ENCODE data around the gene MCRIP2.

DNA sequence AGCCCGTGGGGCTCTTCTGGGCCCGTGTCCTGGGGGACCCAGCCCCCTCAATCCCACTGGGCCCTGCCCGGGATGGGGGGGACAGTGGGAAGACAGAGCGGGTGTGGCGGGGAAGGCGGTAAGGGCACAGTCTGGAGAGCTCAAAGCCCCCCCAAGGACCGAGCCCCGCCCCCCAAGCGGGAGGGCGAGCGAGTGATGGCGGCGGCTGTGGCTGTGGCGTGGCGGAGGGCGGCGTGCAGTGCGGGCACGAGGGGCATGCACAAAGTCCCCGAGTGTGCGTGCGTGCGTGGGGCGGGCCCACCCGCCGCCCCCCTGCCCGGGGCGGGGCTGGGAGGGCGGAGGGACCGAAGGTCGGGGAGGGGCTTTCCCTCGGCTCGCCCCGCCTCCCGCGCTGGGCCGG, 52.1 kb downstream of the MCRIP2 start:
- TF ChIP-seq, protein P1, sequence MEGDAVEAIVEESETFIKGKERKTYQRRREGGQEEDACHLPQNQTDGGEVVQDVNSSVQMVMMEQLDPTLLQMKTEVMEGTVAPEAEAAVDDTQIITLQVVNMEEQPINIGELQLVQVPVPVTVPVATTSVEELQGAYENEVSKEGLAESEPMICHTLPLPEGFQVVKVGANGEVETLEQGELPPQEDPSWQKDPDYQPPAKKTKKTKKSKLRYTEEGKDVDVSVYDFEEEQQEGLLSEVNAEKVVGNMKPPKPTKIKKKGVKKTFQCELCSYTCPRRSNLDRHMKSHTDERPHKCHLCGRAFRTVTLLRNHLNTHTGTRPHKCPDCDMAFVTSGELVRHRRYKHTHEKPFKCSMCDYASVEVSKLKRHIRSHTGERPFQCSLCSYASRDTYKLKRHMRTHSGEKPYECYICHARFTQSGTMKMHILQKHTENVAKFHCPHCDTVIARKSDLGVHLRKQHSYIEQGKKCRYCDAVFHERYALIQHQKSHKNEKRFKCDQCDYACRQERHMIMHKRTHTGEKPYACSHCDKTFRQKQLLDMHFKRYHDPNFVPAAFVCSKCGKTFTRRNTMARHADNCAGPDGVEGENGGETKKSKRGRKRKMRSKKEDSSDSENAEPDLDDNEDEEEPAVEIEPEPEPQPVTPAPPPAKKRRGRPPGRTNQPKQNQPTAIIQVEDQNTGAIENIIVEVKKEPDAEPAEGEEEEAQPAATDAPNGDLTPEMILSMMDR (IDR thresholded peaks at IDR 0.05): no peak
- no peak for TF ChIP-seq POLR2A (IDR thresholded peaks at IDR 0.05)

Measured in esophagus squamous epithelium (tissue), 4 donors.